RWPE1 (cell line): ENCODE data around the gene NDUFAF3.

ENCODE experiments used
- CTCF ChIA-PET: fragments of 350-600 bp; sonication (Branson Sonifier 250); formaldehyde crosslinking; extraction: SDS; loops from one replicate; lab custom pipeline; 2021; lab: Yijun Ruan, JAX
- POLR2A ChIA-PET: fragments of 400-600 bp; formaldehyde crosslinking; extraction: SDS; loops from one replicate; lab custom pipeline; 2020; ENCODE audit warnings: antibody characterized with exemption; ENCODE audit not compliant: low non-redundant PET; lab: Yijun Ruan, JAX
- DNase-seq: peaks from one replicate; pipeline ENCODE4 v3.0.0; 2012; ENCODE audit warnings: low spot score
- H3K27ac ChIP-seq: fragments of 450-650 bp; 2 replicates; pipeline ENCODE4 v1.5.1; 2017
- TF ChIP-seq, protein P1 (sequence below): fragments of 450-650 bp; conservative IDR thresholded peaks from 2 replicates; pipeline ENCODE4 v1.5.1; 2017; ENCODE audit warnings: low read depth, mild to moderate bottlenecking

NDUFAF3 gene

DNA sequence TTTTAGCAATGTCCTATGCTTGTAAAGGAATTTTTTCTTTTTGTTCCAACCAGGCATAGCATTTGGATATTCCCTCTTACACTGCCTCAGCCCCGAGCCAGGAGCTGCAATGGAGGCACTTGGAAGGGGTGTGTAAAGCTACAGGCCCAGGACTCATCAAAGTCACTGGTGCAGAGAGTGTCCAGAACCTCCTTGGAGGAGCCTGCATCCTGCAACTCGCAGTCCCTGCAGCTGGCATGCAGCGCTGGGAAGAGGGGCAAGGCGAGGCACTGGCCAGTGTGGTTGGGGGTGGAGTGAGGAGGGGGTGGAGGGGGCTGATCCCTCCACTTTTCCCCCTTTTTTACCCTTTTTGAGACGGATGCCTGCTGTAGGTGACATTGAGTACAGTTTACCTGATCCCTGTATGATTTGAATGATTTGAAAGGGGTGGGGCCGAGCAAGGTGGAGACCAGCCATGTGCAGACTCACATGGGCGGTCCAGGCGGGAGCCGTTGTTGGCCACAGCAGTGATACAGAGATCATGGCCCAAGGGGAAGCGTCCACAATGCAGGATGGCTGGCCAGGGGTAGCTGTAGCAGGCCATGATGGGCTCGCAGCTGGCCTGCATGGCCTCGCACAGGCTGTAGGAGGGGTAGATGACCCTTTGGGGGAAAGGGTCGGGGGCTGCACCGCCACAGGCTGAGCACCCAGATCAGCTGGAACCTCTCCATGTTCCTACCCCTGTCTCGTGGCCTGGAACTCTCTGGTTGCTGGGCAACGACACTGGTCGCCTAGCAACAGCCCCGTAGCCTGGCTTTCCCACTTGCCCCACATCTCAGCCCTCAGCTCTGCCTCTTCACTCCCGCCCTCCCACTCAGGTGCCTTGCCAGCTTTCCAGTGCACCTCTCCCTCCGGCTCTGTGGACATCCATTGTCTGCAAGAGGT is 23.9 kb upstream of the NDUFAF3 start:
- CTCF ChIA-PET = interaction anchor here (0.6 kb wide), 2 partner anchors 9 to 10 kb away, joined by 3 to 6 read pairs; no protein-coding TSS in a partner anchor
- H3K27ac ChIP-seq = no peak overlapping the region; the same call in 1 of the 2 replicates
- TF ChIP-seq, protein P1, sequence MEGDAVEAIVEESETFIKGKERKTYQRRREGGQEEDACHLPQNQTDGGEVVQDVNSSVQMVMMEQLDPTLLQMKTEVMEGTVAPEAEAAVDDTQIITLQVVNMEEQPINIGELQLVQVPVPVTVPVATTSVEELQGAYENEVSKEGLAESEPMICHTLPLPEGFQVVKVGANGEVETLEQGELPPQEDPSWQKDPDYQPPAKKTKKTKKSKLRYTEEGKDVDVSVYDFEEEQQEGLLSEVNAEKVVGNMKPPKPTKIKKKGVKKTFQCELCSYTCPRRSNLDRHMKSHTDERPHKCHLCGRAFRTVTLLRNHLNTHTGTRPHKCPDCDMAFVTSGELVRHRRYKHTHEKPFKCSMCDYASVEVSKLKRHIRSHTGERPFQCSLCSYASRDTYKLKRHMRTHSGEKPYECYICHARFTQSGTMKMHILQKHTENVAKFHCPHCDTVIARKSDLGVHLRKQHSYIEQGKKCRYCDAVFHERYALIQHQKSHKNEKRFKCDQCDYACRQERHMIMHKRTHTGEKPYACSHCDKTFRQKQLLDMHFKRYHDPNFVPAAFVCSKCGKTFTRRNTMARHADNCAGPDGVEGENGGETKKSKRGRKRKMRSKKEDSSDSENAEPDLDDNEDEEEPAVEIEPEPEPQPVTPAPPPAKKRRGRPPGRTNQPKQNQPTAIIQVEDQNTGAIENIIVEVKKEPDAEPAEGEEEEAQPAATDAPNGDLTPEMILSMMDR = no peak
- DNase-seq = no peak
- POLR2A ChIA-PET = no interaction called here

DNA sequence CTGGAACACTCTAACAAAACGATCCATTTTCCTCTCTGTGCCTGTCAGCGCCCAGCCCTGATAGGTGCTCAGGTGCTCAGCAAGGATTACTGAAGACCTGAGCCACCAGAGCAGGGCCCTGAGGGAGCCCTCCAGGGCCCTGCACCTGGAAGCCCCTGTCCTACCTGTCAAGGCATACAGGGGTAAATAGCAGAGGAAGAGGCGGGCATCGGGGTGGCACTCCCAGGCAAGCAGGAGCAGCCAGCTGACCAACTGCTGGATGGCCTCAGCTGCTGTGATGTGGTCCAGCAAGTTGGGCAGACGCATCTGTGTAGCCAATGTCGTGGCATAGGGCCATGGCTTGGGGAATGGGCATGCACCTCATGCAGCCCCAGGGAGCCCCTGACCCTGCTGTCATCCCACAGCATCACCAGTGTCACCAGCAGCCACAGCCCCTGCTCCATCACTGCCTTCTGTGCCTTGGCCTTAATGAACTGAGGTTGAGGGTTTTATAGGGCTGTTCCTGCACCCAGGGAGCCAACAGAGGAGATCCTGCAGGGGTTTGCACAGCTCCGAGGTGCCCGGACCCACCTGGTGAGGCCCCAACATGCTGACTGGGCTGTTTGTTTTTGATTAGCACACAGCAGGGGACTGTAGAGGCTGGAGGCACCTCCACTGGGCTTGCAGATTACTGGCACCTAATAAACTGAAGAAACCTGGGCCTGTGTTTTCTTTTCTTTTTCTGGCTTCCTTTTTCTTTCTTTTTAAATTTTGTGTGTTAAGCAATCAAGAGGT is 22.6 kb upstream of the NDUFAF3 start:
- TF ChIP-seq, protein P1 = no peak
- peak overlapping the region; percentile 39 for H3K27ac ChIP-seq
- CTCF ChIA-PET = no interaction called here
- DNase-seq = no peak
- POLR2A ChIA-PET = no interaction called here

DNA sequence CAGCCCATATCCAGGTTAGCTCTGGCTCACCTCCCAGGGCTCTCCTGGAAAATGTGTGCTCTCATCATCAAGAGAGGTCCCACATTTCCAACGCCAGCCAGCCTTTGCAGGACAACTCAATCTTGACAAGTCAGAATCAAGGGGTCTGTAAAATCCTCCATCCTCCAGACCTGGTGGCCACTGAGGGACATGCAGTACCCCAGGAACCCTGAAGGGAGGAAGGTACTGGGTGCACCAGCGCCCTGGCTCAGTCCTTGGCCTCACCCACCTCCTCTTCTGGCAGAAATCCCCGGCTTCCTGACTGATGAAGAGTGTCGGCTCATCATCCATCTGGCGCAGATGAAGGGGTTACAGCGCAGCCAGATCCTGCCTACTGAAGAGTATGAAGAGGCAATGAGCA is 20.8 kb upstream of the NDUFAF3 start:
- ChIA-PET CTCF (no interaction called here), POLR2A (no interaction called here)
- TF ChIP-seq, protein P1 = no peak
- peak overlapping the region; percentile 32 for H3K27ac ChIP-seq
- DNase-seq = no peak

DNA sequence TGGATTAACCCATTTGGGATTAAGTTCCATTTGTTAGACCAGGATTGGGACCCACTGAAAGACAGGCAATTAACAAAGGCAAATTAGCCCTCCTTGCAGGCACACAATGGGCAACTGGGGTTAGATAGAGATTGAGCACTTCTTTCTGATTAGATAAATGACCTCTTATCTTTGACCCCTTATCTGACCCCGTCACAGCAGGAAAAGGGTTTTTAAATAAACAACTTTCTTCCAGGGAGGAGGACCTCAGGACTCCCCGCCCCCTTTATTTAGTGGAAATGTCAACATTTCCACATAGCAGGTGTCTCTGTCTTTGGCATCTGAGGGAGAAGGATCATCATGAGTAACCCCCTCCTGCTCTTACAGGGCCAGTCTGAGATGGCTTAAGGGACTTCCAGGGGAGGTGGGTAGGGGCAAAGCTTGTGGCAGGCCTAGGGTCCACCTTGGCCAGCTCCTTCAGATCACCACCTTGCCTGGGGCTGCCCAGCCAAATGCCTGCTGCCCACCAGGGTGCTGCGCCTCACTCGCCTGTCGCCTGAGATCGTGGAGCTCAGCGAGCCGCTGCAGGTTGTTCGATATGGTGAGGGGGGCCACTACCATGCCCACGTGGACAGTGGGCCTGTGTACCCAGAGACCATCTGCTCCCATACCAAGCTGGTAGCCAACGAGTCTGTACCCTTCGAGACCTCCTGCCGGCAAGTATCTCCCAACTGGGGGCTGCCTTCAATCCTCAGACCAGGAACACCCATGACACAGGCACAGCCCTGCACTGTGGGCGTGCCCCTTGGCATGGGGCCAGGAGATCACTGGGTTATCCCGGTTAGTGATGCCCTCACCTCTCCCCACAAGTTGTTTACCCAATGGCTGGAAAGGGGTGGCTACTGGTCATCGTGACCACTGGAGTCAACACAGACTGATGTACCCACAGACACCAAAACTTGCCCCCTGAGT is 17.3 kb upstream of the NDUFAF3 start:
- ChIA-PET CTCF (interaction anchor here (0.5 kb wide), 1 partner anchor 16 kb away, joined by 3 read pairs; no protein-coding TSS in a partner anchor), POLR2A (interaction anchor here (0.7 kb wide), 1 partner anchor 18 kb away, joined by 5 read pairs; the partner anchor contains the start of gene NDUFAF3)
- H3K27ac ChIP-seq = peak overlapping the region; percentile 97
- TF ChIP-seq, protein P1 = no peak
- no peak for DNase-seq

DNA sequence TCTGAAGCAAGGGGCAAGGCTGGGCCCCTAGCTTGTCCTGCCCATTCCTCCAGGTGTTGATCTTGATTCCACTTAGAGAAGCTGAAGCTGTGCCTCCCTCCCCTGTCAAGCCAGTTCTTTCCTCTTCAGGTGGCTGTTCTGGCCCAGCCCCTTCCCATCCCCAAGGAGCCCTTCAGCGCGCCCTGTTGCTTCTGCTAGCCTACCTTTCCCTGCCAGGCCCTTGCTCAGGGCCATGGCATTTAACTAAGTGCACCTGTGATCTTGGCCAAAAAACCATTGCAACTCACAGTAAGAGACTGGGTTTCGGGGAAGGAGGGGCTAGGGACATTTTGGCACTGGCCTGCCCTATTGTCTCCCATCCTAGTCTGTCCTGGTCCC is 16.6 kb upstream of the NDUFAF3 start:
- ChIA-PET CTCF (no interaction called here), POLR2A (no interaction called here)
- TF ChIP-seq, protein P1 = no peak
- no peak for DNase-seq
- H3K27ac ChIP-seq = peak overlapping the region; percentile 97
